Measurements from ENCODE around the gene BRD7. TPM values are rescaled to one million over a fixed set of nuclear protein-coding genes. Genes with fewer than 3 reads are reported as not detected.

BRD7 gene
- polyA plus RNA-seq, 4 donors: 40.7 to 71.6 (median 43.4) TPM

DNA sequence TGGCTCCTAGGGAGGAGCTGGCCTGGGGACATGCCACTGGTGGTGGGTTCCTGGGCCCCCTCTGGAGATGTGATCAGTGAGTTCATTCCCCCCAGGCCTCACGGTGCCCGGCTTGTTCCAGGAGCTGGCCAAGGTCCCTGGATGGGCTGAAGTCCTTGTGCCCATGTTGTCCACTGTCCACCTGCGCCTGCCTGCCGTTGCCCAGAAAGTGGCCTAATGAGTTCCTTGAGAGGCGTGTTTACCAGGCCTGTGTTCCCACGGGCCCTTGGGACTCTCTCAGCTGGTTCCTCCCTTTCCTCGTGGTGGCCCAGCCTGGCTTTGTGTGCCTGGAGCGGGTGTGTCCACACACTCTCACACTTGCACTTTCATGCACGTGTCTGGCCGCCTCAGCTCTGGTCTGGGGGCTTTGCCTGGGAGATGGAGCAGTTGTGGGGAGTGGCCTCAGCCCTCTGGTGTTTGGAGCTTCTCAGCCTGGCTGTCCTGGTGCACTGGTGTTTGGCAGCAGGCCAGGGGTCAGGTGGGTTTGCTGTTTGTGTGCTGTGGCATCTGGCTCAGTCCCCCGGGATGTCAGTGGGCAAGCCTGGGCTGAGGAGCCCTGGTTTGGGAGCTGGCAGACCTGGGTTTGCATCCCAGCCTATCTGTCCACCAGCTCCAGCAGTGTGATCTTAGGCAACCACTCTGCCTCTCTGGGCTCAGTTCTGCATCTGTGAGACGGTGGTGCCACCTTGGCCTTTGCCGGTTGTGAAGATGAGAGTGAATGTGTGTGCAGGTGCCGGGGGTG, 84.5 kb downstream of the BRD7 start:
- Histone ChIP-seq H3K9me3 (ENCODE audit: control insufficient read depth in 2 of 2, insufficient read depth in 1 of 2, low read depth in 1 of 2, low read length in 1 of 2) (peaks cover 0 to 9% of the 10 kb centered on the region in 2 donors), H3K27ac (ENCODE audit: low read depth in 1 of 3, low read length in 2 of 3) (no peak overlapping the region), H3K36me3 (ENCODE audit: control insufficient read depth in 3 of 3, insufficient read depth in 2 of 3, low read depth in 1 of 3, low read length in 3 of 3) (peaks cover 0 to 3% (median 0%) of the 10 kb centered on the region in 3 donors), H3K27me3 (ENCODE audit: control insufficient read depth in 3 of 3, insufficient read depth in 3 of 3, low read length in 3 of 3) (no peaks in the 10 kb centered on the region), H3K4me3 (ENCODE audit: low read depth in 1 of 3, low read length in 3 of 3) (no peak overlapping the region), H3K4me1 (ENCODE audit: control insufficient read depth in 3 of 3, insufficient read depth in 2 of 3, low read depth in 1 of 3, low read length in 2 of 3) (peaks cover 2 to 9% (median 9%) of the 10 kb centered on the region in 3 donors)
- DNase-seq: peak; percentile 27 to 34
- FAIRE-seq: no peak
- 49 to 59% (median 49%) methylated on average over 14 of the region's 14 CpGs for WGBS, 3 donors

GRCh38 chr16:50282955-50283631, 85.7 kb downstream of the BRD7 start:
- no peaks in the 10 kb centered on the region for H3K27me3 ChIP-seq (ENCODE audit: control insufficient read depth in 3 of 3, insufficient read depth in 3 of 3, low read length in 3 of 3)
- H3K36me3 ChIP-seq (ENCODE audit: control insufficient read depth in 3 of 3, insufficient read depth in 2 of 3, low read depth in 1 of 3, low read length in 3 of 3): peaks cover 0 to 3% (median 0%) of the 10 kb centered on the region in 3 donors
- peaks cover 2 to 9% (median 9%) of the 10 kb centered on the region in 3 donors for H3K4me1 ChIP-seq (ENCODE audit: control insufficient read depth in 3 of 3, insufficient read depth in 2 of 3, low read depth in 1 of 3, low read length in 2 of 3)
- peaks cover 0 to 9% of the 10 kb centered on the region in 2 donors for H3K9me3 ChIP-seq (ENCODE audit: control insufficient read depth in 2 of 2, insufficient read depth in 1 of 2, low read depth in 1 of 2, low read length in 1 of 2)
- FAIRE-seq (no peak), DNase-seq (peak in 1 of 2 donors; percentile 72)
- H3K4me3 ChIP-seq (ENCODE audit: low read depth in 1 of 3, low read length in 3 of 3): no peak overlapping the region
- 58 to 74% (median 64%) methylated on average over 9 of the region's 9 CpGs for WGBS, 3 donors
- no peak overlapping the region for H3K27ac ChIP-seq (ENCODE audit: low read depth in 1 of 3, low read length in 2 of 3)

DNA sequence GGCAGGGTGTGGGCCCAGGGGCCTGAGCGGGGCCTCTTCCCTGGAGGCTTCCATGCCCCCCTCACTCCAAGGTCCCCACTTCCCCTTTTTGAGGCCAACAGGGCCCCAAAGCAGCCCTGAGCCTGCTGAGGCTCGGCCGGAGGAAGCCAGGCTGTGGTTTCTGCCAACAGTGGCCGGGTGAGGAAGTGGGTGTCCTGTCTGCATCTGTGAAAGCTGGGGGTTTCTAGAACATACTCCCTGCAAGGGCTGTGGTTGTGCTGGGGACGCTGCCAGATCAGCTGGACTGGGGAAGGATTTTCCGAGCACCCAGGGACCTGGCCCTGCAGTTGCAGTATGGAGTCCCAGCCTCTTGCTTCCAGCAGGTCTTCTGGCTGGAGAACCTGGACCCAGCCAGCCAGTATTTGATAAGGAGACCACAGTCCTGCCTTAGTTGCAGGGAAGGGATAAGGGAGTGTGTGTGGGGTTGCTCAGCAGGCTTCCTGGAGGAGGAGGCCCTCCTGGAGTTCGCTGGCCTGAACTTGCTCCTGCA, 86.7 kb downstream of the BRD7 start:
- peak overlapping the region in 1 of 3 donors; percentile 11 for H3K27ac ChIP-seq (ENCODE audit: low read depth in 1 of 3, low read length in 2 of 3)
- H3K4me3 ChIP-seq (ENCODE audit: low read depth in 1 of 3, low read length in 3 of 3): no peak overlapping the region
- 50 to 86% (median 71%) methylated on average over 7 of the region's 7 CpGs for WGBS, 3 donors
- DNase-seq: peak in 1 of 2 donors; percentile 53
- FAIRE-seq: no peak
- H3K9me3 ChIP-seq (ENCODE audit: control insufficient read depth in 2 of 2, insufficient read depth in 1 of 2, low read depth in 1 of 2, low read length in 1 of 2): peaks cover 0 to 9% of the 10 kb centered on the region in 2 donors
- no peaks in the 10 kb centered on the region for H3K27me3 ChIP-seq (ENCODE audit: control insufficient read depth in 3 of 3, insufficient read depth in 3 of 3, low read length in 3 of 3)
- H3K36me3 ChIP-seq (ENCODE audit: control insufficient read depth in 3 of 3, insufficient read depth in 2 of 3, low read depth in 1 of 3, low read length in 3 of 3): peaks cover 0 to 3% (median 0%) of the 10 kb centered on the region in 3 donors
- H3K4me1 ChIP-seq (ENCODE audit: control insufficient read depth in 3 of 3, insufficient read depth in 2 of 3, low read depth in 1 of 3, low read length in 2 of 3): peaks cover 2 to 9% (median 9%) of the 10 kb centered on the region in 3 donors

GRCh38 chr16:50281391-50282009, 87.3 kb downstream of the BRD7 start:
- Histone ChIP-seq H3K9me3 (ENCODE audit: control insufficient read depth in 2 of 2, insufficient read depth in 1 of 2, low read depth in 1 of 2, low read length in 1 of 2) (peaks cover 0 to 6% of the 10 kb centered on the region in 2 donors), H3K4me3 (ENCODE audit: low read depth in 1 of 3, low read length in 3 of 3) (no peak overlapping the region), H3K27ac (ENCODE audit: low read depth in 1 of 3, low read length in 2 of 3) (peak overlapping the region in 1 of 3 donors; percentile 33), H3K36me3 (ENCODE audit: control insufficient read depth in 3 of 3, insufficient read depth in 2 of 3, low read depth in 1 of 3, low read length in 3 of 3) (peaks cover 0 to 3% (median 0%) of the 10 kb centered on the region in 3 donors), H3K27me3 (ENCODE audit: control insufficient read depth in 3 of 3, insufficient read depth in 3 of 3, low read length in 3 of 3) (no peaks in the 10 kb centered on the region), H3K4me1 (ENCODE audit: control insufficient read depth in 3 of 3, insufficient read depth in 2 of 3, low read depth in 1 of 3, low read length in 2 of 3) (peaks cover 2 to 9% (median 9%) of the 10 kb centered on the region in 3 donors)
- no peak for FAIRE-seq
- WGBS, 3 donors: 55 to 67% (median 62%) methylated on average over 20 to 21 of the region's 21 CpGs
- no peak for DNase-seq

GRCh38 chr16:50280932-50281331, 87.9 kb downstream of the BRD7 start:
- H3K9me3 ChIP-seq (ENCODE audit: control insufficient read depth in 2 of 2, insufficient read depth in 1 of 2, low read depth in 1 of 2, low read length in 1 of 2): peaks cover 0 to 2% of the 10 kb centered on the region in 2 donors
- DNase-seq: no peak
- H3K27ac ChIP-seq (ENCODE audit: low read depth in 1 of 3, low read length in 2 of 3): no peak overlapping the region
- H3K27me3 ChIP-seq (ENCODE audit: control insufficient read depth in 3 of 3, insufficient read depth in 3 of 3, low read length in 3 of 3): no peaks in the 10 kb centered on the region
- H3K4me1 ChIP-seq (ENCODE audit: control insufficient read depth in 3 of 3, insufficient read depth in 2 of 3, low read depth in 1 of 3, low read length in 2 of 3): peaks cover 2 to 9% (median 9%) of the 10 kb centered on the region in 3 donors
- FAIRE-seq: no peak
- no peak overlapping the region for H3K4me3 ChIP-seq (ENCODE audit: low read depth in 1 of 3, low read length in 3 of 3)
- 60 to 80% (median 67%) methylated on average over 5 of the region's 5 CpGs for WGBS, 3 donors
- H3K36me3 ChIP-seq (ENCODE audit: control insufficient read depth in 3 of 3, insufficient read depth in 2 of 3, low read depth in 1 of 3, low read length in 3 of 3): no peaks in the 10 kb centered on the region

DNA sequence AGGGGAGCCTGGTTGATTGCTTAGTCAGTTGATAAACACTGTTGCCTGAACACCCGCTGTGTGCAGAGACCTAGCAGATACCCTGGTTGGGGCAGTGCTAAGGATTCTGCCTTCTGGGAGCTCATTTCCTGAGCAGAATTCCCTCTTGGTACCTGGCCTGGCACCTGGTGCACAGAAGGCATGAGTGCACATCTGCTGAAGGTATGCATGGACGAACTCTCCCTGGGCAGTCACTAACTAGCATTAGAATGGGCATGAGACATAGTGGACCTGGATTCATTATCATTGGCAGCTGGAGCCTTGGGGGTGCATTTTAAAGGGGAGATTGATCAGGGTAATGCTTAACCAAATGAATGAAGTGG, 89.3 kb downstream of the BRD7 start:
- H3K27ac ChIP-seq (ENCODE audit: low read depth in 1 of 3, low read length in 2 of 3): no peak overlapping the region
- WGBS, 3 donors: 64 to 76% (median 68%) methylated on average over 2 of the region's 2 CpGs
- no peaks in the 10 kb centered on the region for H3K27me3 ChIP-seq (ENCODE audit: control insufficient read depth in 3 of 3, insufficient read depth in 3 of 3, low read length in 3 of 3)
- H3K4me1 ChIP-seq (ENCODE audit: control insufficient read depth in 3 of 3, insufficient read depth in 2 of 3, low read depth in 1 of 3, low read length in 2 of 3): peaks cover 2 to 9% (median 9%) of the 10 kb centered on the region in 3 donors
- H3K9me3 ChIP-seq (ENCODE audit: control insufficient read depth in 2 of 2, insufficient read depth in 1 of 2, low read depth in 1 of 2, low read length in 1 of 2): peaks cover 0 to 2% of the 10 kb centered on the region in 2 donors
- H3K36me3 ChIP-seq (ENCODE audit: control insufficient read depth in 3 of 3, insufficient read depth in 2 of 3, low read depth in 1 of 3, low read length in 3 of 3): no peaks in the 10 kb centered on the region
- no peak for FAIRE-seq
- no peak for DNase-seq
- no peak overlapping the region for H3K4me3 ChIP-seq (ENCODE audit: low read depth in 1 of 3, low read length in 3 of 3)

DNA sequence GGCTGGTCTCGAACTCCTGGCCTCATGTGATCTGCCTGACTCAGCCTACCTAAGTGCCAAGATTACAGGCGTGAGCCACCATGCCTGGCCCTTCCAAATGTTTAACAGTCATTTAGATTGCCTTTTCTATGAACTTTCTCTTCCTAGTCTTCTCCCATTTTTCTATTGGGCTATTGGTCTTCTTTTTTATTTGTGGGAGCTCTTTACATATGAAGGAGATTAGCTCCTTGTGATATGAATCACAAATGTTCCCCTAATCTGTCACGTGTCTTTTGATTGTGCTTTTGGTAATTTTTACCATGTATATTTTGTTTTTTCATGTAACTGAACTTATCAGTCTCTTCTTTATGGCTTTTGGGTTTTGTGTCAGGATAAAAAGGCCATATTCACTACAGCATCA, 90.5 kb downstream of the BRD7 start:
- peaks cover 0 to 2% of the 10 kb centered on the region in 2 donors for H3K9me3 ChIP-seq (ENCODE audit: control insufficient read depth in 2 of 2, insufficient read depth in 1 of 2, low read depth in 1 of 2, low read length in 1 of 2)
- no peaks in the 10 kb centered on the region for H3K27me3 ChIP-seq (ENCODE audit: control insufficient read depth in 3 of 3, insufficient read depth in 3 of 3, low read length in 3 of 3)
- no peaks in the 10 kb centered on the region for H3K36me3 ChIP-seq (ENCODE audit: control insufficient read depth in 3 of 3, insufficient read depth in 2 of 3, low read depth in 1 of 3, low read length in 3 of 3)
- peaks cover 2 to 9% (median 2%) of the 10 kb centered on the region in 3 donors for H3K4me1 ChIP-seq (ENCODE audit: control insufficient read depth in 3 of 3, insufficient read depth in 2 of 3, low read depth in 1 of 3, low read length in 2 of 3)
- WGBS, 3 donors: 57 to 71% (median 57%) methylated on average over 3 of the region's 3 CpGs
- FAIRE-seq: no peak
- DNase-seq: no peak
- H3K27ac ChIP-seq (ENCODE audit: low read depth in 1 of 3, low read length in 2 of 3): no peak overlapping the region
- H3K4me3 ChIP-seq (ENCODE audit: low read depth in 1 of 3, low read length in 3 of 3): no peak overlapping the region

All from small intestine (tissue), 7 donors.